GM18907 (cell line): ENCODE measurements around the gene ZNF18.
"Not testable (repeated sequence)": the region's sequence is repeated elsewhere in the genome, so short reads cannot be mapped to it uniquely, and the experiment has no call there.

Experiments used
- ATAC-seq: cut with Tn5 transposase; IDR thresholded peaks from one replicate; pipeline ENCODE4 v1.9.1; 2021; ENCODE audit warnings: mild to moderate bottlenecking, moderate library complexity; ENCODE audit not compliant: unreplicated experiment

Gene ZNF18

DNA sequence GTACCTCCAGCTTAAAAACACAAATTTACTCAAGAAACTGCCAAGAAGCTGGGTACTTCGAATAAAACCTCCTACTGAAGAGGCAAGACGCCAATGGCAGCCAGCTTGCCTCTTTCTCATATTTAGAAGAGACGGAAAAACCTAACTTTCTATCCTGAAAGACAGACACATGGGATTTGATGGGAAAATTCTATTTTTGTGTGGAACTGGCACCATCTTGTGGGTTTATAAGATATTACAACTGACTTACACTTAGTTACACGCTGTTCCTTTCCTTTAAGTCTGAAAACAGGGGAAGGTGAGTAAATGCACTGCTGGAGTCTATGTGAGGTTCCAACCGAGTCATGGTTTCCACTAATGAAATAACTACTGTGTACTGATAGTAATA is 10.3 kb downstream of the ZNF18 start:
- no peak for ATAC-seq

- ATAC-seq: no peak
Measured at GRCh38 chr17:11986179-11986941, 10.9 kb downstream of the ZNF18 start.

DNA sequence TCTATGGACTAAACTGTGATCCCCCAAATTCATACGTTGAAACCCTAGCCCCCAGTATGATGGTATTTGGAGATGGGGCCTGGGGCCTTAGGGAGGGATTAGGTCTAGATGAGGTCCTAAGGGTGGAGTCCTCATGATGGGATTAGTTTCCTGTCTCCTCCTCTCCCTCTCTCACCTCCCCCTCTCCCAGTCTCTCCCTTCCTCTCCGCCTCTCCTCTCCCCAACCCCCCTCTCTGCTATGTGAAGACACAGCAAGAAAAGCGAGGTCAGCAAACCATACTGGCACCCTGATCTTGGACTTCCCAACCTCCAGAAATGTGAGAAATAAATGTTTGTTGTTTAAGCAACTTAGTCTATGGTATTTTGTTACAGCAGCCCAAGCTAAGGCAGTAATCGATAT is 15.4 kb downstream of the ZNF18 start:
- no peak for ATAC-seq

DNA sequence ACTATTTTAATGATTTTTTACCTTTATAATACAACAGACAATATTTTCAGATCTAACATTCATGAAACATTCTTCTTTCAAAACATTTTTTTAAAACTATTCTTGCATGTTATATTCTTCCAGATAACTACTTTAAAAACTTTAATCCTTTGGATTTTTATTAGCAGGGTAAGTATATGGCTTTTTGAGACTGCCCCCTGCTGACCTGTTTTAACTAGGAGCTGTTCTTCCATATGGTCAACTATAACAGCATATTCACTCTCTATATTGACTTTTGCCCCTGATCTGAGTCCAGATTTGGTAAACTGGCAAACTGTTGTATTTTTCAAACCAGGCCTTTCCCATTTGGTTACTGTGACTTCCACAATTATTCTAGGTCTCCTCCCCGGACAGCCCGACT is 16.5 kb downstream of the ZNF18 start:
- ATAC-seq: no peak

GRCh38 chr17:11979795-11980194 is 17.5 kb downstream of the ZNF18 start:
- no peak for ATAC-seq

DNA sequence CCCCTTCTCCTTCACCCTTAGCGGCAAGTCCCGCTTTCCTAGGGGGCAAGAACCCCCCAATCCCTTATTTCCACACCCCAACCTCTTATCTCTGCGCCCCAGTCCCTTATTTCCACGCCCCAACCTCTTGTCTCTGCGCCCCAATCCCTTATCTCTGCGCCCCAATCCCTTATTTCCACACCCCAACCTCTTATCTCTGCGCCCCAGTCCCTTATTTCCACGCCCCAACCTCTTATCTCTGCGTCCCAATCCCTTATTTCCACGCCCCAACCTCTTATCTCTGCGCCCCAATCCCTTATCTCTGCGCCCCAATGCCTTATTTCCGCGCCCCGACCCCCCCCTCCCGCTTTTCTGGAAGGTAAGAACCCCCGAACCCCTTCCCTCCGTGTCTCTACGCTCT is 24.5 kb downstream of the ZNF18 start:
- not testable (repeated sequence) for ATAC-seq

- no peak for ATAC-seq
Measured at GRCh38 chr17:11969565-11969964, 27.7 kb downstream of the ZNF18 start.

DNA sequence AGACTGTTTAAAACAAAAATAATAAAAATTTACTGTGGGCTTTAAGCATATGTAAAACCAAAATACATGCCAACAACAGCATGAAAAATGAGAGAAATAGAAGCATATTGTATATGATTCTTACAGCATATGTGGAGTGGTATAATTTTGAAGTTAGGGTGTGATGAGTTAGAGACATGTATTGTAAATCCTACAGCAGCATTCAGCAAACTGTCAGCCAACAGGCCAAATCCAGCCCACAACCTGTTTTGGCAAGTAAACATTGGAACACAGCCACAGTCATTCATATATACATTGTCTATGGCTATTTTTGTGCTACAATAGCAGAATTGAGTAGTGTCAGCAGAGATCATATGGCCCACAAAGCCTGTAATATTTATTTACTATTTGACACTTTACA is 42.3 kb downstream of the ZNF18 start:
- no peak for ATAC-seq

DNA sequence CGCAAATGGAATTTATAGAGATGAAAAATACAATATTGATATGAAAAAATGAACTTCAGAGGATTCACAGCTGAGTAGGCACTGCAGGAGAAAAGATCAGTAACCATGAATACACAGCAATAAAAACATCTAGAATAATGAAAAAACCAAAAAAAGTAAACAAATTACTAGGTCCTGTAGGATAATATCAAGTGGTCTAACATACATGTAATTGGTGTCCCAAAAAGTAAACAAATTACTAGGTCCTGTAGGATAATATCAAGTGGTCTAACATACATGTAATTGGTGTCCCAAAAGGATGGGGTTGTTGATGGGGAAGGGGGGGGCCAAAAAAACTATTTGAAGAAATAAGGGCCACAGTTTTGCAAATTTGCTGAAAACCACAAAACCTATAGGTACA is 43.4 kb downstream of the ZNF18 start:
- ATAC-seq: no peak

- no peak for ATAC-seq
Measured at GRCh38 chr17:11952610-11953009, 44.7 kb downstream of the ZNF18 start.

DNA sequence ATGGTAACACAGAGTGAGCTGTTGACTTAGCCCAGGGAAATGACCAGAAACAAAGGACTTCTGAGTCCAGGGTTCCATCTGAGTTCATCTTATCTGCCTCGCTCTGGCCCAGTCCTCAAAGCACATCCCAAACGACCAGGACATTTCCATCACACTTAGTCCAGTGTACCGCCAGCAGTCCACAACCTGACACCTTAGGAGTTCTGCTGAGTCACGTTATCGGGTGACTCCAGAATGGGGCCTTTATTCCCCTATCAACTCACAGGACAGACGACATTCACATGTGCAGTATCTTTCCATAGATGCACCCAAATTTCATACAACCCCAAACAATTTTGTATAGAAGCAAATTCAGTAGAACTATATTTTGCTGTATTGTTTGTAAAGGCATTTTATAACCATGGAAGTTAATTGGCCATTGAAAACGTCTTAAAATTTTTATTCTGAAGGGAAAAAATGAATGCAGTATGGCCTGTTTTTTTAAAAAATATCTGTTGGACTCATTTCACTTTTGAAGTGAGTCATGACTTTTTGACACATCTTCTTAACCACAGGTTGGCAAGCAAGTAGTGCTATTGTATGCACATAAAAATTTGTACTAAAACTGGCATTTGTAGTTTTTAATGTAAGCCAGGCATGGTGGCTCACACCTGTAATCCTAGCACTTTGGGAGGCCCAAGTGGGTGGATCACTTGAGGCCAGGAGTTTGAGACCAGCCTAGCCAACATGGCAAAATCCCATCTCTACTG is 46.3 kb downstream of the ZNF18 start:
- ATAC-seq: no peak

GRCh38 chr17:11949571-11949970 is 47.7 kb downstream of the ZNF18 start:
- ATAC-seq: not testable (repeated sequence)

- ATAC-seq: no peak
Measured at GRCh38 chr17:11948789-11949188, 48.5 kb downstream of the ZNF18 start.

GRCh38 chr17:11944587-11944986 is 52.7 kb downstream of the ZNF18 start:
- no peak for ATAC-seq

GRCh38 chr17:11943759-11944347 is 53.4 kb downstream of the ZNF18 start:
- no peak for ATAC-seq

- ATAC-seq: not testable (repeated sequence)
Measured at GRCh38 chr17:11943086-11943485, 54.2 kb downstream of the ZNF18 start.

GRCh38 chr17:11940904-11941303 is 56.4 kb downstream of the ZNF18 start:
- no peak for ATAC-seq

DNA sequence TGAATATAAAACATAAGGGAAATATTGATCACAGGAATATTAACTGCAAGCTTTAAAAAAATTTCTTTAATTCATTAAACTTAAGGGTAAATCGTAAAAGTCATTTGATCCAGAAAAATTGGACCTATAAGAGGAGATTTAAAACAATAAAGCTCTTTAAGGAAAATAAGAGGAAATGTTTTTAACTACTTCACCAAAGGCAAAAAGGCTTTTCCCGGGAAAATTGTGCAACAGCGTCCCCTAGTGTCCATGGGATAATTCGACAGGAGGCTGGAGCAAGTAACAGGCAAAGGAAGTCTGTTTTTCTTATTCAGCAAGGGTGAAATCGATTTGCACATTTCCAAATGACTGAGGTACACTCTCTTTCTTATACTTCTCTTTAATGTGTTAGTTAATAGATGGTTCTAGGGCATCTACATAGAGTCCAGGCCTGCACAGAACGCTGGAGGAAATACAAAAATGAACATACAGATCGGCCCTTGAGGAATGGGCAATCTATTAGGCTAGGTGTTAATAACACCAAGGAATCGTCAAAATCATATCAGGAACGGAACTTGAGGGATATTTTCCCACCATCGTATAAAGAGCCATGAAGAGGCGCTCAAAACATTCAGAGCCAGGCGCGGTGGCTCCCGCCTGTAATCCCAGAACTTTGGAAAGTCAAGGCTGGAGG is 61.4 kb downstream of the ZNF18 start:
- ATAC-seq: no peak

DNA sequence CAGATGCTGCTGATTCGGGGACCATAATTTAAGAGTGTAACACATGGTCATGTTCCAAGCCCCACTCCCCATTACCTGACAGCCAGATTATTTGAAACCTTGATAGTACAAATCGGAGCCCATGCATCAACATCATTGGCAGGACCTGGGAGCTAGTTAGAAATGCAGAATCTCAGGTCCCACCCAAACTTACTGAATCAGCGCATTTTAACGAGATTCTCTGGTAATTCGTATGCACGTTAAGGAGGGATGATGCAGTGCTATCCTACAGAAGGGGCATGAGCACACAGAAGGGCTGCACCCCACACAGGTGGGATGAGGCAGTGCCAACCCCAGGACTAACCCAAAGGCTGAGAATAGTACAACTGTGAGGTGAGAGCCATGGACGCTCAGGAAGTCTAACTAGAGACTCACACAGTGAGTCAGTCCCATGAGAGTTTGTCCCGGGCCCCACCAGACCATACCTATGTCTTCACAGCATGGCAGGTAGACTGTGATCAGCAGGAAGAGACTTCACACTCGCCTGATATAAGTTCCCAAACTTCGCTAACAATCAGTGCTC is 64.9 kb downstream of the ZNF18 start:
- ATAC-seq: no peak

DNA sequence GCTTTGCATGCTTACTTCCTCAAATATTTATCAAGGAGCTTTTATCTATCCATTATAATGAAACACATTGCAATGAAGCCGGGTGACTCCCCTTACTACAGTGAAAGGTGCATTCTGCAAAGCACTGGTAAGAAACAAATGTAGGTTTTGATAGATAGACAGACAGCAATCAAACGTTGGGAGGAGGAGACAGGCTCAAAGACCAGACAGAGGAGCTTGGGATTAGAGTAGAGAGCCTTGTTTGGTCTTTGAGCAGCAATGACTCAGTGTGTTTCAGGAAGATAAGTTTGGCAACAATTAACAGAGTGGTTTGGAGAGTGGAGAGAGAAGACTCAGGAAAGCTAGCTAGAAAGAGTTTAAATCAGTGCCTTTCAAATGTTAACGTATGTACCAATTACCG is 68.8 kb downstream of the ZNF18 start:
- ATAC-seq: no peak
